Stimulated activated CD8-positive, alpha-beta memory T cell treated with anti-CD3 and anti-CD28 coated beads, Interleukin-15, amount 100 ng/mL, for 24 hours (primary cell): ENCODE data around the gene ZBTB7C.

Experiments
- DNase-seq: peaks from one replicate; pipeline ENCODE4 v3.0.0-alpha.2; 2020; ENCODE audit warnings: low read depth

ZBTB7C gene

GRCh38 chr18:48019557-48020325, 389.4 kb downstream of the ZBTB7C start:
- no peak for DNase-seq

- DNase-seq: no peak
These were observed 390.3 kb downstream of the ZBTB7C start for GRCh38 chr18:48018851-48019250.

GRCh38 chr18:48017635-48018034, 391.5 kb downstream of the ZBTB7C start:
- no peak for DNase-seq

GRCh38 chr18:48013162-48013561, 396.0 kb downstream of the ZBTB7C start:
- no peak for DNase-seq

DNA sequence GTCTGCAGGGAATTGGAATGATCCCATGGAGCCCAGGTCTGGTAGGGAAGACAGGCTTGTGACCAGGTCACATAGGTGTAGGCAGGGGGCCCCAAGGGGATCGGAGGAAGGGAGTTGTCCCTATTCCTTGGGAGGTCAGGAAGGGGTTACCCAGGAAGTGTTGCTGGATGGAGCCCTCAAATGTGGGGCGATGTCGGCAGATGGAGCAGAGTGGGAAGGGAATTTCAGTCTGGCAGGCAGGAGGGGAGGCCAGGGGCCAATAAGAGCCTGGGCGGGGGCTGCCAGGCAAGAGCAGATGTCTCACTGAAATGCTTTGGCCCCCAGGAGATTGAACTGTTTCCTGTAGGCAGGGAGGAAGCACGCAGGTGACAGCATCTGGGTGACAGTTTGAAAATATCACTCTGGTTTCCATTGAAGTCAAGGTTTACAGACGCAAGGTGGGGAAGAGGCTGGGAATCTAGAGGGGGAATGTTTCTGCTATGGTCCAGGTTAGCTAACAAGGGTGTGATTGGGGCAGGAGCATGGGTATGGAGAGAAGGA, 397.2 kb downstream of the ZBTB7C start:
- no peak for DNase-seq

GRCh38 chr18:48010264-48010663, 398.9 kb downstream of the ZBTB7C start:
- DNase-seq: no peak

- DNase-seq: no peak
These were observed 400.0 kb downstream of the ZBTB7C start for GRCh38 chr18:48009116-48009745.

DNA sequence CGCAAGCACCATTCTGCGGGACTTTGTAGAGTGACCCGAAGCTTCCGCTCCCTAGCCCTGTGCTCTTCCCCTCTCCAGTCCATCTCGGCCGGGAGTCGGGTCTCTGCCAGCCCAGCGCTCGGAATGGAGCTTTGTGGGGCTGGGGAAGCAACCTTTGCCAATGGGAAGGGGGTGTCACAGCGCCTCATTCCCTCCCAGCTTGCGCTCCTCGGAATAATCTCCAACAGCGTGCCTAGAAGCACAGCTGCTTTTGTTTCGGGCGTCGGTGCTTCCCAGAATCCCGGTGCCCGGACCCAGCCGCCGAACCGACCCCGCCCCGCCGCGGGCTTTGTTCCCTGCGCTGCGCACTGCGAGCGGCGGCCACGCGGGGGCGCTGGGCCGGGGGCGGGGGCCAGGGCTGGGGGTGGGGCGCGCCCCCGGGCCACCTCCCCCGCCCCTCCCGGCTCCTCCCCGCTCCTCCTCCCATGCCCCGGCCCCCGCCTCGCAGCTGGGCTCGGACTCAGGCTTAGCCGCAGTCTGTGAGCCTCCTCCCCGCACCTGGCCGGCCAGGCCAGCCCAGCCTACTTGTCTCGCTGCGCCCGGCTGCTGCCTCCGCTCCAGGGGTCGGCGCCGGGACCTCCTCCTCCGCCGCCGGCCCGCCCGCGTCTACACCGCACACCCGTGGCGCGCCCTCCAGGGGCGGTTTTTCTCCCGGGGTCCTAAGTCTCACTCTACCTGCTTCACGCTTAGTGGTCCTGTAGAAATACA, 401.1 kb downstream of the ZBTB7C start:
- peak; percentile 22 for DNase-seq

GRCh38 chr18:48007381-48007780, 401.8 kb downstream of the ZBTB7C start:
- no peak for DNase-seq

- no peak for DNase-seq
These were observed 402.6 kb downstream of the ZBTB7C start for GRCh38 chr18:48006415-48007175.

DNA sequence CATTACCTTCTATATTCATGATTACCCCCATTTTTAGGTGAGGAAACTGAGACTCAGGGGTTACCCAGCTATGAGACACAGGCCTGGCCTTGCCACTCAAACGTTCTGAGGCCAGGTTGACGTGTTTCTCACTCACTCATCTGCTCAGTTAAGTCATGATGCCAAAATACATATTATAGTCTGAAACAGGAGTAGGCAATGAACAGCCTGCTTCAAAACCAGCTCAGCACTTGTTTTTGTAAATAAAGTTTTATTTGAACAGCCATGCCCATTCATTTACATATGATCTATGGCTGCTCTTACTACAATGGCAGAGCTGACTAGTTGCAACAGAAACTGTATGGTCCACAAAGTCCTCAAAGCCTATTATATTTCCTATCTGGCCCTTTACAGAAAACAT, 404.6 kb downstream of the ZBTB7C start:
- DNase-seq: no peak

DNA sequence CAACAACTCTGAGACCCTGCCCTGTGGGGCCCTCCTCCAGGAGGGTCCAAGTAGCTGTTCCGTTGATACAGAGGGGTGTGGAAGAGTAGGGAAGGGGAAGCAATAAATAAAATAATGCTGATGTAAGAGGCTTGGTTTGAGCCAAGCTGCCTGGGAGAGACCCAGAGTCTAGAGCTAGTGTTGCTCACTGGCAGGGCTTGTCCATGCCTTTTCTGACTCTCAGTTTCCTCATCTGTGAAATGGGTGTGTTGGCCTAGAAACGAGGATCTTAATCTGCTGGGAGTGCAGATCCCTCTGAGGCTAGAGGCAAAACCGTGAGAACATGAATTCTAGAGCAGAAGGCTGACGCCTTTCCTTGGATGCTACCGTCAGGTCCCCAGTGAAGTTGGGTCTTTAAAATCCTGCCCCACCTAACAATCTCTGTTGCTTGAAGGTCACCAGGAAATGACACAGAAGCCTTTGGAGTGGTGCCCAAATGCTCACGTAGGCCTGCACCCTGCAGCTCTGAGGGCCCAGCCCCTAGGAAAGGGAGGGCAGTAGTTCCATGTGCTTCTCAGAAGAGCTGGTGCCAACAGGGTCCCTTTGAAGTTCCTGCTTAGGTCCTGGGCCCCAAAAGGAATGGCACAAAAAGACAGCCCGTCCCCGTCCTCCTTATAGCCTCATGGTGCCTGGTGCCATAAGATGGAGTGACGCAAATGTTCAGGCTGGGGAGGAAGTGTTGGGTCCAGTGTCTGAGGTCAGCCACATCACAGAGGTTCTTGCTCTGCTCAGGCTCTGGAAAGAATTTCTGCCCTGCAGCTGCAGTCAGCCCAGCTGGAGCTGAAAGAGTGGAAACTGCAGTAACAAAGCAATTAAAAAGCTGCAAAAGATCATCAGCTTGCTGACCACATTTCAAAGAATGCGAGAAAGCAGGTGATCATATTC, 405.5 kb downstream of the ZBTB7C start:
- no peak for DNase-seq

DNA sequence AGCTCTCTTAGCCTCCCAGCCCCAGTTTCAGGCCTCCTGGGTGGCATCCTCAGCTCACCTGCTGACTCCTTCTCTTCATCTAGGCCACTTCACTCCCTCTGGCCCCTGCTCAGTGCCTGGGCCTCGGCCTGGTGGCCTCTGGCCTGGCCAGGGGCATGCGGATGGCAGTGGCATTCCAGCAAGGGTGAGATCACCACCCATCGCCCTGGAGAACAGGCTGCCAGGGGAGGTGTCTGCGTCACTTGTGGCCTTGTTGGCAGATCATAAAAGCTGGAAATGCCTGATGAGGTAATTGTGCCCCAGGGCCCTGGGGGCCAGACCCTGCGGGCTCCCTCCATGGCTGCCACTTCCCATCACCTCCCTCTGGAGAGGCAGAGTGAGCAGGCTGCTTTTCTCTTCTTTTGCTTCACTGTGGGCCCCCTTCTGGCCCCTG, 406.2 kb downstream of the ZBTB7C start:
- no peak for DNase-seq

DNA sequence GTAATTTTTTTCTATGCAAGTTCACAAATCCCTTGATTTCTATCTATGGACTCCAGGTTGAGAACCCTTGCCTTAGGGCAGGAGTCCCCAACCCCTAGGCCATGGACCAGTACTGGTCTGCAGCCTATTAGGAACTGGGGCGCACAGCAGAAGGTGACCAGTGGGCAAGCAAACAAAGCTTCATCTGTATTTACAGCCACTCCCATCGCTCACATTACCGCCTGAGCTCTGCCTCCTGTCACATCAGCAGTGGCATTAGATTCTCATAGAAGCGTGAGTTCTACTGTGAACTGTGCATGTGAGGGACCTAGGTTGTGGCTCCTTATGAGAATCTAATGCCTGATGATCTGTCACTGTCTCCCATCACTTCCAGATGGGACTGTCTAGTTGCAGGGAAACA, 408.5 kb downstream of the ZBTB7C start:
- no peak for DNase-seq

- DNase-seq: no peak
These were observed 409.4 kb downstream of the ZBTB7C start for GRCh38 chr18:47999801-48000248.

- DNase-seq: no peak
These were observed 411.8 kb downstream of the ZBTB7C start for GRCh38 chr18:47997338-47997780.

GRCh38 chr18:47996091-47996541, 413.1 kb downstream of the ZBTB7C start:
- DNase-seq: no peak

GRCh38 chr18:47995654-47996053, 413.5 kb downstream of the ZBTB7C start:
- DNase-seq: no peak

DNA sequence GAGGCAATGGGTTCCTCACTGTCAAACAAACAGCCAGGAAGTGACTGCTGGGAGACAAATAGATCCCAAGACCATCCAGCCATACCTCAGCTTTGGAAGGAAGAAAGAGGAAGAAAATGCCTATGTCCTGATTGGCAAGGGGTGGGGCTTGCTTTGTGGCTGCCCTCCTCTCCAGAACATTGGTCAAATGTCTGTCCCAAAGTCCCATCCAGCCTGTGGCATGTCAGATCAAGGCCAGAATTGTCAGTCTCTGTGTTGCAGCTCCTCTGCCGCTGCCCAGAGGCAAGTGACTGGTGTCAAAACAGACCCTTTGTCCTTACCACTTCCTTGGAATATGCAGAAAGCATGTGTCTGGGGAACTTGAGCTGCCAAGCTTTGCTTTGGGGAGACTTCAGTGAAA, 415.8 kb downstream of the ZBTB7C start:
- DNase-seq: no peak

- no peak for DNase-seq
These were observed 416.2 kb downstream of the ZBTB7C start for GRCh38 chr18:47992976-47993375.

DNA sequence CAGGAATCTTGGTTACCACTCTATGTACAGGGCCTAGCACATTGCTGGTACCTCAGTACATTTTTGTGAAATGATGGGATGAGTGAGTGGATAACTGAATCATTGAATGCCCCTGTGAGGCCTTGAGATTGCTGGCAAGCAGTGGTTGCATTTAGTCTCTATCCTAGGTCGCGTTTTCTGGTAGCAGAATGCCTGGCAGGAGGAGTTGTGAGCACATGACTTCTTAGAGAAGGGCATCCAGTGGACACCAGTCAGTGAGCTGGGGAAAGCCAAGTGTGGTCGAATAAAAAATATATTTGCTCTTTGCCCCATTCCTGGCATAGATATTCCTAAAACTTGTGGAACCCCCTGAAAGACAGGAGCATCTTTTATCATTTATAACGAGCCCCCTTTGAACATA, 416.9 kb downstream of the ZBTB7C start:
- no peak for DNase-seq
